Neuronal stem cell (in vitro differentiated cells): ENCODE measurements around the gene RFWD3.
A peak's percentile ranks its signal among the peaks of the same experiment; 100 is the strongest.

ENCODE experiments used
- DNase-seq: peaks from one replicate; pipeline ENCODE4 v3.0.0-alpha.2; 2013; ENCODE audit warnings: low spot score
- H2AFZ ChIP-seq: one replicate; pipeline ENCODE4 v1.6.1; 2013; ENCODE audit warnings: mild to moderate bottlenecking, low read length, inconsistent platforms
- H2AK5ac ChIP-seq: 2 replicates; pipeline ENCODE4 v1.6.1; 2013; ENCODE audit warnings: low read depth, mild to moderate bottlenecking, inconsistent platforms, low read length, moderate library complexity, mixed read lengths
- H2BK120ac ChIP-seq: 2 replicates; pipeline ENCODE4 v1.6.1; 2013; ENCODE audit warnings: low read depth, mild to moderate bottlenecking, inconsistent platforms, low read length, moderate library complexity, mixed read lengths
- H2BK12ac ChIP-seq: one replicate; pipeline ENCODE4 v1.6.1; 2013; ENCODE audit warnings: low read length, inconsistent platforms
- H2BK15ac ChIP-seq: 2 replicates; pipeline ENCODE4 v1.6.1; 2013; ENCODE audit warnings: mild to moderate bottlenecking, low read length, inconsistent platforms, mixed read lengths
- H2BK5ac ChIP-seq: one replicate; pipeline ENCODE4 v1.6.1; 2013; ENCODE audit warnings: inconsistent platforms, mild to moderate bottlenecking, low read length, moderate library complexity
- H3K14ac ChIP-seq: one replicate; pipeline ENCODE4 v1.6.1; 2013; ENCODE audit warnings: low read length, inconsistent platforms
- H3K18ac ChIP-seq: 2 replicates; pipeline ENCODE4 v1.6.1; 2013; ENCODE audit warnings: low read length, inconsistent platforms
- H3K23ac ChIP-seq: 2 replicates; pipeline ENCODE4 v1.6.1; 2013; ENCODE audit warnings: low read depth, mild to moderate bottlenecking, mixed read lengths, low read length, inconsistent platforms; ENCODE audit not compliant: poor library complexity
- H3K27ac ChIP-seq: replicated peaks from 3 replicates; pipeline ENCODE4 v1.5.1; 2013; ENCODE audit warnings: low read length, inconsistent platforms
- H3K27me3 ChIP-seq, 3 experiments: 2 replicates each; pipeline ENCODE4 v1.6.1; 2013; ENCODE audit warnings: low read length in 3 of 3, mild to moderate bottlenecking in 2 of 3, inconsistent platforms in 1 of 3, low read depth in 1 of 3, mixed read lengths in 1 of 3, moderate library complexity in 1 of 3; ENCODE audit not compliant: control insufficient read depth in 3 of 3, insufficient read depth in 3 of 3
- H3K36me3 ChIP-seq, 2 donors: replicated peaks in 1 of 2; 2 replicates each; pipeline ENCODE4 v1.6.1; 2013; ENCODE audit warnings: low read length in 2 of 2; ENCODE audit not compliant: control insufficient read depth in 2 of 2, insufficient read depth in 2 of 2
- H3K4ac ChIP-seq: 2 replicates; pipeline ENCODE4 v1.6.1; 2013; ENCODE audit warnings: inconsistent platforms, mild to moderate bottlenecking, low read length, moderate library complexity
- H3K4me1 ChIP-seq, 2 donors: 1 replicate in 1 of 2; 2 replicates in 1 of 2; pipeline ENCODE4 v1.6.1; 2013; ENCODE audit warnings: low read length in 2 of 2, low read depth in 1 of 2; ENCODE audit not compliant: control insufficient read depth in 2 of 2, insufficient read depth in 1 of 2
- H3K4me2 ChIP-seq: one replicate; pipeline ENCODE4 v1.6.1; 2013; ENCODE audit warnings: mild to moderate bottlenecking, low read length, inconsistent platforms; ENCODE audit not compliant: insufficient read depth, poor library complexity, severe bottlenecking
- H3K4me3 ChIP-seq, 2 donors: 2 replicates each; pipeline ENCODE4 v1.5.1; 2013; ENCODE audit warnings: low read length in 2 of 2, mild to moderate bottlenecking in 2 of 2, inconsistent platforms in 1 of 2, moderate library complexity in 1 of 2
- H3K79me1 ChIP-seq: one replicate; pipeline ENCODE4 v1.6.1; 2013; ENCODE audit warnings: low read depth, mild to moderate bottlenecking, inconsistent platforms, low read length, moderate library complexity
- H3K9ac ChIP-seq: one replicate; pipeline ENCODE4 v1.6.1; 2013; ENCODE audit warnings: mild to moderate bottlenecking, low read depth, low read length, inconsistent platforms; ENCODE audit not compliant: poor library complexity
- H3K9me3 ChIP-seq, 2 donors: replicated peaks in 1 of 2; 2 replicates each; pipeline versions ENCODE3 to v1.6.1; 2013; ENCODE audit warnings: low read length in 2 of 2, mild to moderate bottlenecking in 2 of 2, inconsistent platforms in 1 of 2, low read depth in 1 of 2, mixed read lengths in 1 of 2, moderate library complexity in 1 of 2; ENCODE audit not compliant: control insufficient read depth in 2 of 2, insufficient read depth in 1 of 2
- H4K8ac ChIP-seq: one replicate; pipeline ENCODE4 v1.6.1; 2013; ENCODE audit warnings: low read depth, mild to moderate bottlenecking, inconsistent platforms, low read length, moderate library complexity
- H4K91ac ChIP-seq: one replicate; pipeline ENCODE4 v1.6.1; 2013; ENCODE audit warnings: low read length, low read depth, mild to moderate bottlenecking, inconsistent platforms; ENCODE audit not compliant: poor library complexity
- WGBS, 2 donors: extraction: QIAGEN DNeasy Blood & Tissue Kit; methylation state at CpG; one replicate each; pipeline ENCODE4 v1.1.7; 2013; ENCODE audit warnings: missing lambda C conversion rate in 2 of 2, mixed read lengths in 1 of 2; ENCODE audit not compliant: insufficient read length in 2 of 2, insufficient replicate concordance in 1 of 2; ENCODE audit errors: extremely low coverage in 2 of 2; 5-methylcytosine and 5-hydroxymethylcytosine counted together

Gene RFWD3

GRCh38 chr16:74605746-74606520 lies 60.7 kb downstream of the RFWD3 start:
- peak overlapping the region; percentile 87 for H2BK120ac ChIP-seq
- peak overlapping the region; percentile 96 for H2AFZ ChIP-seq
- no peak overlapping the region for H4K91ac ChIP-seq
- peaks cover 4 to 9% of the 10 kb centered on the region in 2 donors for H3K4me1 ChIP-seq
- no peak overlapping the region for H2BK15ac ChIP-seq
- H3K4ac ChIP-seq, result peak overlapping the region; percentile 95
- H3K9ac ChIP-seq, result peak overlapping the region; percentile 94
- DNase-seq, result no peak
- H3K14ac ChIP-seq, result no peak overlapping the region
- peak overlapping the region; percentile 100 for H3K18ac ChIP-seq
- H3K27ac ChIP-seq, result peak overlapping the region; percentile 91
- H4K8ac ChIP-seq, result no peak overlapping the region
- no CpG with 5 or more reads among the region's 17 CpGs for WGBS, 2 donors
- H2BK5ac ChIP-seq, result peak overlapping the region; percentile 94
- no peaks in the 10 kb centered on the region for H3K27me3 ChIP-seq
- peak overlapping the region; percentile 68 to 89 for H3K4me3 ChIP-seq
- H3K79me1 ChIP-seq, result peaks cover 13% of the 10 kb centered on the region
- peaks cover 0 to 2% of the 10 kb centered on the region in 2 donors for H3K9me3 ChIP-seq
- H2AK5ac ChIP-seq, result peak overlapping the region; percentile 64
- peak overlapping the region; percentile 68 for H3K4me2 ChIP-seq
- H2BK12ac ChIP-seq, result no peak overlapping the region
- H3K23ac ChIP-seq, result peak overlapping the region; percentile 99
- H3K36me3 ChIP-seq, result no peaks in the 10 kb centered on the region

GRCh38 chr16:74605332-74605731 lies 61.3 kb downstream of the RFWD3 start:
- peaks cover 0 to 2% of the 10 kb centered on the region in 2 donors for H3K9me3 ChIP-seq
- H2AFZ ChIP-seq, result no peak overlapping the region
- no peak overlapping the region for H4K91ac ChIP-seq
- peaks cover 4 to 9% of the 10 kb centered on the region in 2 donors for H3K4me1 ChIP-seq
- no peak overlapping the region for H2BK15ac ChIP-seq
- no peak overlapping the region for H2BK12ac ChIP-seq
- no peak for DNase-seq
- WGBS, 2 donors, result no CpG with 5 or more reads among the region's 6 CpGs
- H3K23ac ChIP-seq, result no peak overlapping the region
- no peak overlapping the region for H2BK5ac ChIP-seq
- peak overlapping the region in 1 of 2 donors; percentile 68 for H3K4me3 ChIP-seq
- no peak overlapping the region for H2AK5ac ChIP-seq
- no peak overlapping the region for H3K14ac ChIP-seq
- no peak overlapping the region for H3K4ac ChIP-seq
- no peak overlapping the region for H2BK120ac ChIP-seq
- peaks cover 0 to under 1% of the 10 kb centered on the region in 2 donors for H3K36me3 ChIP-seq
- H3K18ac ChIP-seq, result no peak overlapping the region
- H3K9ac ChIP-seq, result no peak overlapping the region
- no peak overlapping the region for H3K27ac ChIP-seq
- no peak overlapping the region for H3K4me2 ChIP-seq
- no peaks in the 10 kb centered on the region for H3K27me3 ChIP-seq
- no peak overlapping the region for H4K8ac ChIP-seq
- H3K79me1 ChIP-seq, result peaks cover 13% of the 10 kb centered on the region

DNA sequence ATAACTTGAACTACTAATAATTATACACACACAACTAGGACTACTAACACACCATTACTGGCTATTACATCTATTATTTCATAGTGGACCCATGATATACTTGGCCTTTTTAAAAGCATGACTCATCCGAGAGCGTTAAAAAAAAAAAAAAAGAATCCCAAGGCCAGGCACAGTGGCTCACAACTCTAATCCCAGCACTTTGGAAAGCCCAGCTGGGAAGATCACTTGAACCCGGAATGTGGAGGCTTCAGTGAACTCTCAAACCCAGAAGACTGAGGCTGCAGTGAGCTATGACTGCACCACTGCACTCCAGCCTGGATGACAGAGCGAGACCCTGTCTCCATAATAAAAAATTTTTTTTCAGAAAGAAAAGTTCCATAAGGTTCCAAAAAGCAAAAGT lies 62.8 kb downstream of the RFWD3 start:
- H3K9ac ChIP-seq, result no peak overlapping the region
- peaks cover 4 to 9% of the 10 kb centered on the region in 2 donors for H3K4me1 ChIP-seq
- no peak overlapping the region for H2AK5ac ChIP-seq
- H3K4me3 ChIP-seq, result no peak overlapping the region
- no peak overlapping the region for H2BK12ac ChIP-seq
- H2BK15ac ChIP-seq, result no peak overlapping the region
- no peak overlapping the region for H3K14ac ChIP-seq
- no CpG with 5 or more reads among the region's 4 CpGs for WGBS, 2 donors
- peaks cover 15% of the 10 kb centered on the region for H3K79me1 ChIP-seq
- H3K23ac ChIP-seq, result no peak overlapping the region
- H4K91ac ChIP-seq, result no peak overlapping the region
- no peak overlapping the region for H2BK120ac ChIP-seq
- H2BK5ac ChIP-seq, result no peak overlapping the region
- H3K36me3 ChIP-seq, result peaks cover 0 to 7% of the 10 kb centered on the region in 2 donors
- H3K27me3 ChIP-seq, result no peaks in the 10 kb centered on the region
- DNase-seq, result no peak
- H3K27ac ChIP-seq, result no peak overlapping the region
- no peak overlapping the region for H2AFZ ChIP-seq
- no peak overlapping the region for H3K18ac ChIP-seq
- H4K8ac ChIP-seq, result no peak overlapping the region
- no peak overlapping the region for H3K4ac ChIP-seq
- no peaks in the 10 kb centered on the region for H3K9me3 ChIP-seq
- H3K4me2 ChIP-seq, result no peak overlapping the region

GRCh38 chr16:74601126-74601871 lies 65.4 kb downstream of the RFWD3 start:
- peaks cover 0 to 20% of the 10 kb centered on the region in 2 donors for H3K36me3 ChIP-seq
- H3K4me3 ChIP-seq, result no peak overlapping the region
- H3K4ac ChIP-seq, result no peak overlapping the region
- no peak overlapping the region for H2AFZ ChIP-seq
- no peak overlapping the region for H3K18ac ChIP-seq
- no peak overlapping the region for H3K14ac ChIP-seq
- H2BK120ac ChIP-seq, result no peak overlapping the region
- no peak overlapping the region for H2BK5ac ChIP-seq
- no peak overlapping the region for H3K27ac ChIP-seq
- peaks cover 12% of the 10 kb centered on the region for H3K79me1 ChIP-seq
- no peak overlapping the region for H4K8ac ChIP-seq
- H4K91ac ChIP-seq, result no peak overlapping the region
- no peak overlapping the region for H2BK15ac ChIP-seq
- no peak overlapping the region for H3K23ac ChIP-seq
- H3K9me3 ChIP-seq, result peaks cover 0 to 3% of the 10 kb centered on the region in 2 donors
- no peak overlapping the region for H3K4me2 ChIP-seq
- no peak overlapping the region for H2BK12ac ChIP-seq
- H3K4me1 ChIP-seq, result peaks cover 0 to 5% of the 10 kb centered on the region in 2 donors
- DNase-seq, result no peak
- H2AK5ac ChIP-seq, result no peak overlapping the region
- no CpG with 5 or more reads among the region's 9 CpGs for WGBS, 2 donors
- H3K27me3 ChIP-seq, result no peaks in the 10 kb centered on the region
- H3K9ac ChIP-seq, result no peak overlapping the region
